ENCODE data around the gene PCDHA12.

GRCh38 chr5:140868721-140869554 is 6.2 kb upstream of the PCDHA12 start, which contains the start of gene PCDHA11:
- TF ChIP-seq, protein P1, sequence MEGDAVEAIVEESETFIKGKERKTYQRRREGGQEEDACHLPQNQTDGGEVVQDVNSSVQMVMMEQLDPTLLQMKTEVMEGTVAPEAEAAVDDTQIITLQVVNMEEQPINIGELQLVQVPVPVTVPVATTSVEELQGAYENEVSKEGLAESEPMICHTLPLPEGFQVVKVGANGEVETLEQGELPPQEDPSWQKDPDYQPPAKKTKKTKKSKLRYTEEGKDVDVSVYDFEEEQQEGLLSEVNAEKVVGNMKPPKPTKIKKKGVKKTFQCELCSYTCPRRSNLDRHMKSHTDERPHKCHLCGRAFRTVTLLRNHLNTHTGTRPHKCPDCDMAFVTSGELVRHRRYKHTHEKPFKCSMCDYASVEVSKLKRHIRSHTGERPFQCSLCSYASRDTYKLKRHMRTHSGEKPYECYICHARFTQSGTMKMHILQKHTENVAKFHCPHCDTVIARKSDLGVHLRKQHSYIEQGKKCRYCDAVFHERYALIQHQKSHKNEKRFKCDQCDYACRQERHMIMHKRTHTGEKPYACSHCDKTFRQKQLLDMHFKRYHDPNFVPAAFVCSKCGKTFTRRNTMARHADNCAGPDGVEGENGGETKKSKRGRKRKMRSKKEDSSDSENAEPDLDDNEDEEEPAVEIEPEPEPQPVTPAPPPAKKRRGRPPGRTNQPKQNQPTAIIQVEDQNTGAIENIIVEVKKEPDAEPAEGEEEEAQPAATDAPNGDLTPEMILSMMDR (IDR thresholded peaks at IDR 0.05; ENCODE audit: low read length), result no peak
- TF ChIP-seq EZH2 (IDR thresholded peaks at IDR 0.05; ENCODE audit: borderline replicate concordance, low read length), result no peak
